SK-N-SH (cell line): ENCODE data around the gene RBM28. TPM values are rescaled to one million over a fixed set of nuclear protein-coding genes. Genes with fewer than 3 reads are reported as not detected.

Experiments
- CTCF ChIA-PET: fragments of 300-600, 350-600 bp; formaldehyde crosslinking; extraction: SDS; loops from one replicate; lab custom pipeline; 2021; lab: Yijun Ruan, JAX
- POLR2A ChIA-PET: fragments of 350-600 bp; sonication (Branson Sonifier 250); formaldehyde crosslinking; extraction: SDS; loops from one replicate; lab custom pipeline; 2020; ENCODE audit warnings: antibody characterized with exemption, inconsistent platforms; lab: Yijun Ruan, JAX
- DNase-seq: peaks from one replicate; pipeline ENCODE4 v3.0.0; 2012
- H2AFZ ChIP-seq: fragments of 200-600 bp; sonication (generic); 2 replicates; pipeline ENCODE4 v1.8.1; 2016; ENCODE audit warnings: antibody characterized with exemption, mild to moderate bottlenecking, low read depth
- H3F3A ChIP-seq: fragments of 200-600 bp; sonication (generic); replicated peaks from 2 replicates; pipeline ENCODE3; 2016; ENCODE audit warnings: antibody characterized with exemption, mild to moderate bottlenecking; ENCODE audit not compliant: insufficient read depth
- H3K27ac ChIP-seq, 2 experiments: fragments of 200-500 bp in 1 of 2; fragments of 200-600 bp in 1 of 2; sonication (Bioruptor generic) in 1 of 2; sonication (generic), shearing (Covaris generic) in 1 of 2; 2 replicates each; pipeline versions ENCODE4 v1.5.1 to v1.6.1; 2014 to 2016; ENCODE audit warnings: low read depth in 2 of 2, inconsistent platforms in 1 of 2, low read length in 1 of 2, mild to moderate bottlenecking in 1 of 2, mixed read lengths in 1 of 2
- H3K27me3 ChIP-seq: fragments of 200-600 bp; sonication (generic), shearing (Covaris generic); 2 replicates; pipeline ENCODE4 v1.6.1; 2016; ENCODE audit warnings: mixed run types; ENCODE audit not compliant: insufficient read depth
- H3K36me3 ChIP-seq, 2 experiments: fragments of 200-500 bp in 1 of 2; fragments of 200-600 bp in 1 of 2; sonication (Bioruptor generic) in 1 of 2; sonication (generic) in 1 of 2; replicated peaks in 1 of 2; 2 replicates each; pipeline versions ENCODE3 to v1.5.1; 2014 to 2016; ENCODE audit warnings: low read length in 1 of 2, mild to moderate bottlenecking in 1 of 2; ENCODE audit not compliant: insufficient read depth in 2 of 2, control insufficient read depth in 1 of 2
- H3K4me1 ChIP-seq, 2 experiments: fragments of 200-500 bp in 1 of 2; fragments of 200-600 bp in 1 of 2; sonication (Bioruptor generic) in 1 of 2; sonication (generic), shearing (Covaris generic) in 1 of 2; 2 replicates each; pipeline versions ENCODE4 v1.5.1 to v1.6.1; 2014 to 2016; ENCODE audit warnings: low read depth in 1 of 2, low read length in 1 of 2, mixed run types in 1 of 2; ENCODE audit not compliant: insufficient read depth in 2 of 2, control insufficient read depth in 1 of 2
- H3K4me2 ChIP-seq: fragments of 200-600 bp; sonication (generic), shearing (Covaris generic); 2 replicates; pipeline ENCODE4 v1.6.1; 2017; ENCODE audit warnings: mixed run types
- H3K4me3 ChIP-seq, 2 experiments: fragments of 200-500 bp in 1 of 2; fragments of 200-600 bp in 1 of 2; sonication (Bioruptor generic) in 1 of 2; sonication (generic), shearing (Covaris generic) in 1 of 2; 2 replicates each; pipeline versions ENCODE4 v1.5.1 to v1.8.1; 2014 to 2016; ENCODE audit warnings: low read depth in 2 of 2, inconsistent platforms in 1 of 2, low read length in 1 of 2, mild to moderate bottlenecking in 1 of 2, mixed read lengths in 1 of 2, moderate library complexity in 1 of 2
- H3K79me2 ChIP-seq: fragments of 200-600 bp; sonication (generic); 2 replicates; pipeline ENCODE4 v1.8.1; 2017; ENCODE audit warnings: mild to moderate bottlenecking; ENCODE audit not compliant: insufficient read depth
- H3K9ac ChIP-seq: fragments of 200-600 bp; sonication (generic); 2 replicates; pipeline ENCODE4 v1.6.1; 2017; ENCODE audit warnings: mixed run types
- H3K9me2 ChIP-seq: fragments of 200-600 bp; sonication (generic); 2 replicates; pipeline ENCODE4 v1.6.1; 2017; ENCODE audit warnings: mixed run types
- H3K9me3 ChIP-seq: fragments of 200-600 bp; sonication (generic); 2 replicates; pipeline ENCODE4 v1.6.1; 2017; ENCODE audit warnings: mixed run types, mild to moderate bottlenecking, moderate library complexity
- H4K20me1 ChIP-seq: fragments of 200-600 bp; sonication (generic); 2 replicates; pipeline ENCODE4 v1.6.1; 2017; ENCODE audit warnings: mild to moderate bottlenecking, mixed run types; ENCODE audit not compliant: insufficient read depth
- CHD2 ChIP-seq: fragments of 150-350 bp; IDR thresholded peaks from 2 replicates; pipeline ENCODE4 v1.6.1; 2018; ENCODE audit warnings: low read length; ENCODE audit not compliant: partially characterized antibody
- ELF1 ChIP-seq: IDR thresholded peaks from 2 replicates; pipeline ENCODE4 v1.4.0; 2012
- EP300 ChIP-seq, 2 experiments: IDR thresholded peaks; 2 replicates each; pipeline versions ENCODE4 v1.4.0 to v1.6.1; 2012; ENCODE audit warnings: borderline replicate concordance in 1 of 2, low read depth in 1 of 2, low read length in 1 of 2
- FOSL2 ChIP-seq: IDR thresholded peaks from 2 replicates; pipeline ENCODE4 v1.4.0; 2012; ENCODE audit warnings: low read depth, mild to moderate bottlenecking, moderate library complexity, borderline replicate concordance
- FOXJ3 ChIP-seq: sonication (generic); formaldehyde crosslinking; IDR thresholded peaks from 2 replicates; pipeline ENCODE4 v1.5.1; 2020; ENCODE audit warnings: mild to moderate bottlenecking, missing genetic modification reagents
- GABPA ChIP-seq: IDR thresholded peaks from 2 replicates; pipeline ENCODE4 v1.4.0; 2012; ENCODE audit warnings: low read depth, mild to moderate bottlenecking
- GATA2 ChIP-seq: sonication (generic); formaldehyde crosslinking; IDR thresholded peaks from 2 replicates; pipeline ENCODE4 v1.5.0; 2020; ENCODE audit warnings: mild to moderate bottlenecking, missing genetic modification reagents
- RAD21 ChIP-seq: IDR thresholded peaks from 2 replicates; pipeline ENCODE4 v1.6.1; 2012; ENCODE audit warnings: mild to moderate bottlenecking, low read length
- RCOR1 ChIP-seq: fragments of 150-350 bp; IDR thresholded peaks from 2 replicates; pipeline ENCODE4 v1.6.1; 2017; ENCODE audit warnings: antibody characterized with exemption, low read length
- RFX5 ChIP-seq: IDR thresholded peaks from 2 replicates; pipeline ENCODE4 v1.6.1; 2012; ENCODE audit warnings: mild to moderate bottlenecking, improper control_type of control experiment, low read length
- SMC3 ChIP-seq: IDR thresholded peaks from 2 replicates; pipeline ENCODE4 v1.6.1; 2012; ENCODE audit warnings: low read depth, low read length, improper control_type of control experiment
- USF2 ChIP-seq: fragments of 150-350 bp; IDR thresholded peaks from 2 replicates; pipeline ENCODE4 v1.6.1; 2017; ENCODE audit warnings: antibody characterized with exemption, low read length, low read depth, borderline replicate concordance
- YY1 ChIP-seq: IDR thresholded peaks from 2 replicates; pipeline ENCODE4 v1.4.0; 2012; ENCODE audit warnings: low read depth, mild to moderate bottlenecking
- WGBS: methylation state at CpG from one replicate; pipeline ENCODE4 v1.1.6; 2017; ENCODE audit warnings: low lambda C conversion rate; 5-methylcytosine and 5-hydroxymethylcytosine counted together
- polyA plus RNA-seq, 3 experiments: library from polyadenylated mRNA; depleted of rRNA; stranded (reverse); fragments of >200 nt; gene quantifications; 2 replicates each; pipeline ENCODE4 v1.2.3, GENCODE V29; 2012
- TF ChIP-seq, protein P1 (sequence below): IDR thresholded peaks from 2 replicates; pipeline ENCODE4 v1.6.1; 2012; ENCODE audit warnings: mild to moderate bottlenecking, low read depth, low read length, moderate library complexity

RBM28 gene
- polyA plus RNA-seq, 1 of the 3 experiments (the other 2 are of a cell fraction) = 29.1 TPM

- Histone ChIP-seq H3K36me3 (no peaks in the 10 kb centered on the region), H3K9ac (no peak overlapping the region), H2AFZ (no peak overlapping the region), H3K27ac (no peak overlapping the region), H3K4me2 (no peak overlapping the region), H3K9me3 (no peaks in the 10 kb centered on the region), H3K4me3 (no peak overlapping the region), H4K20me1 (no peaks in the 10 kb centered on the region), H3K79me2 (no peaks in the 10 kb centered on the region), H3F3A (peaks cover 3% of the 10 kb centered on the region), H3K9me2 (no peaks in the 10 kb centered on the region), H3K4me1 (peaks cover 0 to 29% of the 10 kb centered on the region in 2 experiments; a peak in 1 of 4 replicates), H3K27me3 (no peaks in the 10 kb centered on the region)
- TF ChIP-seq, protein P1, sequence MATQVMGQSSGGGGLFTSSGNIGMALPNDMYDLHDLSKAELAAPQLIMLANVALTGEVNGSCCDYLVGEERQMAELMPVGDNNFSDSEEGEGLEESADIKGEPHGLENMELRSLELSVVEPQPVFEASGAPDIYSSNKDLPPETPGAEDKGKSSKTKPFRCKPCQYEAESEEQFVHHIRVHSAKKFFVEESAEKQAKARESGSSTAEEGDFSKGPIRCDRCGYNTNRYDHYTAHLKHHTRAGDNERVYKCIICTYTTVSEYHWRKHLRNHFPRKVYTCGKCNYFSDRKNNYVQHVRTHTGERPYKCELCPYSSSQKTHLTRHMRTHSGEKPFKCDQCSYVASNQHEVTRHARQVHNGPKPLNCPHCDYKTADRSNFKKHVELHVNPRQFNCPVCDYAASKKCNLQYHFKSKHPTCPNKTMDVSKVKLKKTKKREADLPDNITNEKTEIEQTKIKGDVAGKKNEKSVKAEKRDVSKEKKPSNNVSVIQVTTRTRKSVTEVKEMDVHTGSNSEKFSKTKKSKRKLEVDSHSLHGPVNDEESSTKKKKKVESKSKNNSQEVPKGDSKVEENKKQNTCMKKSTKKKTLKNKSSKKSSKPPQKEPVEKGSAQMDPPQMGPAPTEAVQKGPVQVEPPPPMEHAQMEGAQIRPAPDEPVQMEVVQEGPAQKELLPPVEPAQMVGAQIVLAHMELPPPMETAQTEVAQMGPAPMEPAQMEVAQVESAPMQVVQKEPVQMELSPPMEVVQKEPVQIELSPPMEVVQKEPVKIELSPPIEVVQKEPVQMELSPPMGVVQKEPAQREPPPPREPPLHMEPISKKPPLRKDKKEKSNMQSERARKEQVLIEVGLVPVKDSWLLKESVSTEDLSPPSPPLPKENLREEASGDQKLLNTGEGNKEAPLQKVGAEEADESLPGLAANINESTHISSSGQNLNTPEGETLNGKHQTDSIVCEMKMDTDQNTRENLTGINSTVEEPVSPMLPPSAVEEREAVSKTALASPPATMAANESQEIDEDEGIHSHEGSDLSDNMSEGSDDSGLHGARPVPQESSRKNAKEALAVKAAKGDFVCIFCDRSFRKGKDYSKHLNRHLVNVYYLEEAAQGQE = no peak
- TF ChIP-seq GATA2 = no peak
- TF ChIP-seq FOSL2 = no peak
- no peak for TF ChIP-seq CHD2
- TF ChIP-seq RAD21 = no peak
- no peak for TF ChIP-seq USF2
- no peak for TF ChIP-seq SMC3
- TF ChIP-seq RFX5 = no peak
- TF ChIP-seq GABPA = no peak
- TF ChIP-seq RCOR1 = no peak
- TF ChIP-seq YY1 = no peak
- TF ChIP-seq ELF1 = no peak
- TF ChIP-seq FOXJ3 (CRISPR knock-in tag) = no peak
- no peak for TF ChIP-seq EP300 (IDR thresholded peaks at IDR 0.05; ENCODE audit: borderline replicate concordance in 1 of 2, low read depth in 1 of 2, low read length in 1 of 2)
- CTCF ChIA-PET = interaction anchor here (0.8 to 50.3 kb wide), 8 partner anchors 7 to 344 kb away, joined by 3 to 1901 read pairs (median 45); partner anchors contain the start of genes IMPDH1, PRRT4 and RBM28
- 84% methylated on average over 6 of the region's 6 CpGs for WGBS
- DNase-seq = no peak
- POLR2A ChIA-PET = interaction anchor here (1.2 to 1.3 kb wide), 2 partner anchors 22 to 35 kb away, joined by 3 read pairs; no protein-coding TSS in a partner anchor
Observed at GRCh38 chr7:128379900-128380479, 36.3 kb upstream of the RBM28 start.
